Loucy (cell line): ENCODE measurements around the gene NELL2.
"Not testable (repeated sequence)": the region's sequence is repeated elsewhere in the genome, so short reads cannot be mapped to it uniquely, and the experiment has no call there.

Experiments
- H2AFZ ChIP-seq: fragments of 200-600 bp; sonication (generic); 2 replicates; pipeline ENCODE4 v1.6.0; 2016; ENCODE audit warnings: antibody characterized with exemption, mild to moderate bottlenecking, low read length, moderate library complexity
- H3F3A ChIP-seq: fragments of 200-600 bp; 2 replicates; pipeline ENCODE4 v1.6.0; 2016; ENCODE audit warnings: antibody characterized with exemption, low read depth, mild to moderate bottlenecking
- H3K27me3 ChIP-seq: fragments of 200-600 bp; sonication (generic); 2 replicates; pipeline ENCODE4 v1.6.1; 2014; ENCODE audit warnings: low read length, mild to moderate bottlenecking; ENCODE audit not compliant: insufficient read depth, poor library complexity, severe bottlenecking
- H3K36me3 ChIP-seq: fragments of 200-600 bp; sonication (generic); 2 replicates; pipeline ENCODE4 v1.6.1; 2016; ENCODE audit warnings: low read length; ENCODE audit not compliant: insufficient read depth
- H3K4me1 ChIP-seq: fragments of 200-600 bp; sonication (generic); 2 replicates; pipeline ENCODE4 v1.5.1; 2014; ENCODE audit warnings: low read length, mild to moderate bottlenecking; ENCODE audit not compliant: insufficient read depth, poor library complexity, severe bottlenecking
- H3K4me2 ChIP-seq: fragments of 200-600 bp; sonication (generic); 2 replicates; pipeline ENCODE4 v1.6.0; 2014; ENCODE audit warnings: antibody characterized with exemption, low read length, low read depth, mild to moderate bottlenecking; ENCODE audit not compliant: poor library complexity, severe bottlenecking
- H3K4me3 ChIP-seq: fragments of 200-600 bp; sonication (generic); 2 replicates; pipeline ENCODE4 v1.5.1; 2014; ENCODE audit warnings: low read length, mild to moderate bottlenecking, mixed read lengths; ENCODE audit not compliant: poor library complexity, severe bottlenecking
- H3K79me2 ChIP-seq: fragments of 200-600 bp; sonication (generic); 2 replicates; pipeline ENCODE4 v1.6.1; 2014; ENCODE audit warnings: low read length; ENCODE audit not compliant: insufficient read depth
- H3K9ac ChIP-seq: fragments of 200-600 bp; sonication (generic); 2 replicates; pipeline ENCODE4 v1.6.0; 2014; ENCODE audit warnings: mild to moderate bottlenecking, low read depth, low read length, moderate library complexity; ENCODE audit not compliant: poor library complexity, severe bottlenecking
- H3K9me2 ChIP-seq: fragments of 200-600 bp; sonication (generic); replicated peaks from 2 replicates; pipeline ENCODE4 v1.6.1; 2016; ENCODE audit warnings: low read depth, low read length, mixed read lengths
- H3K9me3 ChIP-seq: fragments of 200-600 bp; sonication (generic); 2 replicates; pipeline ENCODE4 v1.6.1; 2014; ENCODE audit warnings: mild to moderate bottlenecking, antibody characterized with exemption, low read length, low read depth; ENCODE audit not compliant: insufficient read depth
- H4K20me1 ChIP-seq: fragments of 200-600 bp; sonication (generic); 2 replicates; pipeline ENCODE4 v1.6.0; 2014; ENCODE audit warnings: antibody characterized with exemption, low read length, mild to moderate bottlenecking; ENCODE audit not compliant: insufficient read depth, poor library complexity, severe bottlenecking
- EZH2phosphoT487 ChIP-seq: fragments of 200-600 bp; IDR thresholded peaks from 2 replicates; pipeline ENCODE4 v1.6.1; 2018; ENCODE audit warnings: antibody characterized with exemption, mild to moderate bottlenecking, moderate library complexity, borderline replicate concordance
- TF ChIP-seq, protein P1 (sequence below): fragments of 200-600 bp; sonication (generic); conservative IDR thresholded peaks from 2 replicates; pipeline ENCODE4 v1.5.1; 2014; ENCODE audit warnings: mild to moderate bottlenecking, antibody characterized with exemption, low read length

The NELL2 gene

GRCh38 chr12:44839785-44840184 lies 36.3 kb downstream of the NELL2 start:
- Histone ChIP-seq H3K9me3 (no peaks in the 10 kb centered on the region), H3K27me3 (no peaks in the 10 kb centered on the region), H3K4me2 (no peak overlapping the region), H3K9ac (no peak overlapping the region), H3K9me2 (no peaks in the 10 kb centered on the region), H3K4me1 (peaks cover 12% of the 10 kb centered on the region), H4K20me1 (no peaks in the 10 kb centered on the region), H3F3A (no peaks in the 10 kb centered on the region), H3K4me3 (no peak overlapping the region), H3K36me3 (no peaks in the 10 kb centered on the region), H3K79me2 (no peaks in the 10 kb centered on the region), H2AFZ (peak overlapping the region; percentile 25; the same call in 1 of the 2 replicates)
- TF ChIP-seq EZH2phosphoT487, result no peak
- TF ChIP-seq, protein P1, sequence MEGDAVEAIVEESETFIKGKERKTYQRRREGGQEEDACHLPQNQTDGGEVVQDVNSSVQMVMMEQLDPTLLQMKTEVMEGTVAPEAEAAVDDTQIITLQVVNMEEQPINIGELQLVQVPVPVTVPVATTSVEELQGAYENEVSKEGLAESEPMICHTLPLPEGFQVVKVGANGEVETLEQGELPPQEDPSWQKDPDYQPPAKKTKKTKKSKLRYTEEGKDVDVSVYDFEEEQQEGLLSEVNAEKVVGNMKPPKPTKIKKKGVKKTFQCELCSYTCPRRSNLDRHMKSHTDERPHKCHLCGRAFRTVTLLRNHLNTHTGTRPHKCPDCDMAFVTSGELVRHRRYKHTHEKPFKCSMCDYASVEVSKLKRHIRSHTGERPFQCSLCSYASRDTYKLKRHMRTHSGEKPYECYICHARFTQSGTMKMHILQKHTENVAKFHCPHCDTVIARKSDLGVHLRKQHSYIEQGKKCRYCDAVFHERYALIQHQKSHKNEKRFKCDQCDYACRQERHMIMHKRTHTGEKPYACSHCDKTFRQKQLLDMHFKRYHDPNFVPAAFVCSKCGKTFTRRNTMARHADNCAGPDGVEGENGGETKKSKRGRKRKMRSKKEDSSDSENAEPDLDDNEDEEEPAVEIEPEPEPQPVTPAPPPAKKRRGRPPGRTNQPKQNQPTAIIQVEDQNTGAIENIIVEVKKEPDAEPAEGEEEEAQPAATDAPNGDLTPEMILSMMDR, result no peak

DNA sequence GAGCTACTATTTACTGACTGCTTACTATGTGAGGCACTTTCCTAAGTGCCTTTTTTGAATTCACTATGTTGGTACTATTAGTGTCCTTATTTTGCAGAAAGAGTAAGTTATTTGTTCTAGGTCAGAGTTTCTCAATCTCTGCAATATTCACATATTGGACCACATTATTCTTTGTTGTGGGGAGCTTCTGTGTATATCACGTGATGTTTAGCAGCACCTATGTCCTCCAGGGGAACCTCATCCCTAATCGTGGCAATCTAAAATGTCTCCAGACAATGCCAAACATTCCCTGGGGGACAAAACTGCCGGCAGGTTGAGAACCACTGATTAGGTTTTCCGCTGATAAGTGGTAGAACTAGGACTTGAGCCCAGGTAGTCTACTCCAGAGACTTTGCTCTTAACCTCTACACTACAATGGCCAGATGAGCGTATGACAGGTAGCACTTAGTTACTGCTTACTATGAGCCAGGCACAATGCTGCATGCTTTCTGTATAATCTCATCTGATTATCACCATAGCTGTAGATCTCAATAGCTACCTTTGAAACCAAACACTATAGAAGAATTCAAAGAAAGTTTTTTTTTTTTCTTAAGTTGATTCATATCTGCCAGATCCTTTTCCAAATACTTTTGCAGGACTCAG lies 38.9 kb downstream of the NELL2 start:
- no peaks in the 10 kb centered on the region for H3F3A ChIP-seq
- no peaks in the 10 kb centered on the region for H3K79me2 ChIP-seq

DNA sequence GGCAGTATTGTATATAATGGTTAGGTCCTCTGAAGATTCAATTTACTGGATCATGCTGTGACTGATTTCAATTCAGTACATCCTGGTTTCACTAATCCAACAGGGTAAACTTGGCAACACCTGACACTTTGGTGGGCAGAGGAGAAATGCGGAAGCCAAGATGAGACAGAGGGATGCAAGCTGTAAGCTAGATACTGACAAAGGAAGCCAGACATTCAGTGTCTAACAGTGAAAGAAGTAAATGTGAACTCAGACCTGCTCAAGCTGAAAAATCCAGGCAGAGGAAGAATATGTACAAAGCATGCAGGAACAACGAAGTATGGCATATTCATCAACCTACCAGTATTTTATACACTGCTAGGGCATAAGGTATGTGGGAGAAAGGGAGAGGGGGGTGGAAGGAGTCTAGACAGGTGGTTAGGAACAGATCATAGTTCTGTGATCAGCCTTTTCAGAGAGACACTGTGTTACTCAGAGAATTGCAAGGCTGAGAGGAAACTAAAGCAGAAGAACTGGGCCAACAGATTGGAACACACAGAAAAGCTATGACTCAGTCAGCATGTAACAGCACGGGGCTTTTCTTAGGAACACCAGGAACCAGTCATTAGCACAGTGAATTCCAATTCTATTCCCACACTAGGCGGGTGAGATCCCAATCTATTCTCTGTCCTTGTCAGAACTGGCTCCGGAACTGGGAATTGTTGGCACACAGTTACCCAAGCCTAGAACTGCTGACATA lies 40.3 kb downstream of the NELL2 start:
- Histone ChIP-seq H2AFZ (no peak overlapping the region), H3K9ac (no peak overlapping the region), H3K79me2 (no peaks in the 10 kb centered on the region), H3K27me3 (no peaks in the 10 kb centered on the region), H3K9me3 (no peaks in the 10 kb centered on the region), H3F3A (no peaks in the 10 kb centered on the region), H3K9me2 (no peaks in the 10 kb centered on the region), H3K4me2 (no peak overlapping the region), H3K4me1 (peaks cover 21% of the 10 kb centered on the region), H3K36me3 (no peaks in the 10 kb centered on the region), H3K4me3 (no peak overlapping the region), H4K20me1 (no peaks in the 10 kb centered on the region)
- TF ChIP-seq, protein P1, result no peak
- TF ChIP-seq EZH2phosphoT487, result no peak

More for the DNA sequence above, 38.9 kb downstream of the NELL2 start:
- Histone ChIP-seq H3K4me1 (peaks cover 13% of the 10 kb centered on the region), H4K20me1 (no peaks in the 10 kb centered on the region), H3K27me3 (no peaks in the 10 kb centered on the region), H3K9ac (no peak overlapping the region), H2AFZ (no peak overlapping the region), H3K4me2 (no peak overlapping the region), H3K9me3 (no peaks in the 10 kb centered on the region), H3K36me3 (no peaks in the 10 kb centered on the region), H3K4me3 (no peak overlapping the region), H3K9me2 (no peaks in the 10 kb centered on the region)
- TF ChIP-seq EZH2phosphoT487, result no peak
- TF ChIP-seq, protein P1, result no peak

DNA sequence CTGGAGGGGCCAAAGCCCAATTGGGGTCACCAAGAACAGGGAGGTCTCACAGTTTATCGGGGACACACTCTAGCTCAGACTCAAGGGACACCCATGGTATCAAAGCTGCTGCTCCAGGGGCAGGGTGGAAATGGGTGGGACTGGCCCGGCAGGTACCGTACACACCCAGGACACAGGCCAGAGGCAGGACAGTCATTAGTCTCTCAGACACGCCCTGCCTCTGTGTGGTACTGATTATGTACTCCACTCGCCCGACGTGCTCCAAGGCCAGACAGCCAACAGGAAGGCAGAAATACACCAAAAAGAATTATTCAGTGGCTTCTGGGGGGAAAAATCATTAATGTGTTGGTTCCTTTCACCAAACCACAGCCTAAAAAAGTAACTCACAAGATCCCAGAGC lies 41.1 kb downstream of the NELL2 start:
- H3K4me2 ChIP-seq, H3K4me3 ChIP-seq, H3K9ac ChIP-seq, H3K36me3 ChIP-seq, H2AFZ ChIP-seq, H4K20me1 ChIP-seq, H3K9me2 ChIP-seq, H3K79me2 ChIP-seq, H3K9me3 ChIP-seq, H3K27me3 ChIP-seq, H3F3A ChIP-seq: not testable (repeated sequence)
- H3K4me1 ChIP-seq, result peaks cover 27% of the 10 kb centered on the region
